ENCODE results near the gene SCRN1. TPM values are rescaled to one million over a fixed set of nuclear protein-coding genes. Genes with fewer than 3 reads are reported as not detected.

The SCRN1 gene
- total and polyA plus RNA-seq, 2 of the 4 experiments (the other 2 are of a cell fraction) = 57.1 to 124 TPM

GRCh38 chr7:30010021-30010420 is 20.4 kb upstream of the SCRN1 start:
- Histone ChIP-seq H3K4me3 (ENCODE audit: insufficient read depth, low read depth, low read length) (no peak overlapping the region), H3K18ac (ENCODE audit: low read depth, low read length) (no peak overlapping the region), H3K56ac (ENCODE audit: extremely low read depth, insufficient read depth, low read length) (no peak overlapping the region), H3K9me3 (ENCODE audit: control insufficient read depth, insufficient read depth, low read length) (no peaks in the 10 kb centered on the region), H4K20me1 (ENCODE audit: insufficient read depth, low read length) (no peaks in the 10 kb centered on the region), H3K27me3 (ENCODE audit: control insufficient read depth, insufficient read depth, low read length) (no peaks in the 10 kb centered on the region), H4K5ac (ENCODE audit: low read depth, low read length) (no peak overlapping the region), H3K9ac (ENCODE audit: low read depth, low read length) (no peak overlapping the region), H2AFZ (replicated peaks; ENCODE audit: low read length, poor library complexity) (no peak overlapping the region), H3K27ac (ENCODE audit: insufficient read depth, low read length) (no peak overlapping the region), H4K91ac (ENCODE audit: insufficient read depth, low read depth, low read length) (no peak overlapping the region), H3K23ac (ENCODE audit: low read depth, low read length) (no peak overlapping the region), H3K4me1 (ENCODE audit: control insufficient read depth, insufficient read depth, low read length) (no peaks in the 10 kb centered on the region), H2BK15ac (ENCODE audit: low read depth, low read length) (no peak overlapping the region), H2BK120ac (ENCODE audit: low read depth, low read length) (no peak overlapping the region), H3K79me1 (ENCODE audit: low read depth in 1 of 2, low read length in 2 of 2) (no peaks in the 10 kb centered on the region), H3K14ac (replicated peaks; ENCODE audit: low read depth, low read length) (no peak overlapping the region), H3K4ac (ENCODE audit: low read depth, low read length) (no peak overlapping the region), H2BK5ac (ENCODE audit: low read depth, low read length, poor library complexity, severe bottlenecking) (no peak overlapping the region), H2BK20ac (ENCODE audit: low read depth, low read length) (no peak overlapping the region), H3K9me1 (ENCODE audit: insufficient read depth, low read length) (no peaks in the 10 kb centered on the region), H2AK9ac (replicated peaks; ENCODE audit: low read depth, low read length, poor library complexity) (no peak overlapping the region), H3K4me2 (ENCODE audit: low read depth, low read length) (no peak overlapping the region), H4K8ac (ENCODE audit: low read depth in 2 of 2, low read length in 2 of 2) (no peak overlapping the region), H2AK5ac (ENCODE audit: low read depth, low read length) (no peak overlapping the region), H3K36me3 (ENCODE audit: control insufficient read depth, insufficient read depth, low read length) (0 out of 2 replicates have a peak, but pooled peaks cover 8% of the 10 kb centered on the region)
- dilution Hi-C loops (cut with HindIII; ENCODE audit: low sequenced_read_pairs, unreplicated experiment) = no loop called here
- 94 to 100% methylated on average over 1 to 5 of the region's 6 CpGs for WGBS, 2 experiments (ENCODE audit: extremely low coverage in 2 of 2, insufficient read length in 1 of 2)
- TF ChIP-seq MAZ (IDR thresholded peaks at IDR 0.05; ENCODE audit: borderline replicate concordance, low read depth, low read length) (no peak), RAD21 (IDR thresholded peaks at IDR 0.05; ENCODE audit: low read length) (no peak), NFE2L2 (IDR thresholded peaks at IDR 0.05; ENCODE audit: low read depth, low read length) (no peak), CEBPB (IDR thresholded peaks at IDR 0.05; ENCODE audit: low read depth, low read length) (no peak), MXI1 (IDR thresholded peaks at IDR 0.05; ENCODE audit: borderline replicate concordance, low read depth, low read length) (no peak), RCOR1 (IDR thresholded peaks at IDR 0.05; ENCODE audit: insufficient replicate concordance, low read length) (no peak), RFX5 (IDR thresholded peaks at IDR 0.05; ENCODE audit: low read depth, low read length) (no peak), CHD1 (IDR thresholded peaks at IDR 0.05; ENCODE audit: low read depth, low read length) (no peak), BHLHE40 (IDR thresholded peaks at IDR 0.05; ENCODE audit: low read depth, low read length) (no peak), MAFK (IDR thresholded peaks at IDR 0.05; ENCODE audit: low read depth, low read length) (no peak), USF2 (IDR thresholded peaks at IDR 0.05; ENCODE audit: low read depth, low read length) (no peak), POLR2A (IDR thresholded peaks at IDR 0.05; ENCODE audit: low read depth, low read length) (no peak), ELK1 (IDR thresholded peaks at IDR 0.05; ENCODE audit: borderline replicate concordance, low read depth, low read length) (no peak), FOS (IDR thresholded peaks at IDR 0.05; ENCODE audit: low read depth, low read length) (no peak), SMC3 (IDR thresholded peaks at IDR 0.05; ENCODE audit: low read depth, low read length) (no peak)
- TF ChIP-seq, protein P1, sequence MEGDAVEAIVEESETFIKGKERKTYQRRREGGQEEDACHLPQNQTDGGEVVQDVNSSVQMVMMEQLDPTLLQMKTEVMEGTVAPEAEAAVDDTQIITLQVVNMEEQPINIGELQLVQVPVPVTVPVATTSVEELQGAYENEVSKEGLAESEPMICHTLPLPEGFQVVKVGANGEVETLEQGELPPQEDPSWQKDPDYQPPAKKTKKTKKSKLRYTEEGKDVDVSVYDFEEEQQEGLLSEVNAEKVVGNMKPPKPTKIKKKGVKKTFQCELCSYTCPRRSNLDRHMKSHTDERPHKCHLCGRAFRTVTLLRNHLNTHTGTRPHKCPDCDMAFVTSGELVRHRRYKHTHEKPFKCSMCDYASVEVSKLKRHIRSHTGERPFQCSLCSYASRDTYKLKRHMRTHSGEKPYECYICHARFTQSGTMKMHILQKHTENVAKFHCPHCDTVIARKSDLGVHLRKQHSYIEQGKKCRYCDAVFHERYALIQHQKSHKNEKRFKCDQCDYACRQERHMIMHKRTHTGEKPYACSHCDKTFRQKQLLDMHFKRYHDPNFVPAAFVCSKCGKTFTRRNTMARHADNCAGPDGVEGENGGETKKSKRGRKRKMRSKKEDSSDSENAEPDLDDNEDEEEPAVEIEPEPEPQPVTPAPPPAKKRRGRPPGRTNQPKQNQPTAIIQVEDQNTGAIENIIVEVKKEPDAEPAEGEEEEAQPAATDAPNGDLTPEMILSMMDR (conservative IDR thresholded peaks at IDR 0.05; ENCODE audit: low read depth, low read length) = no peak
- in situ Hi-C loops (cut with MboI; ENCODE audit: low sequenced_read_pairs) = no loop called here
- intact Hi-C loops (cut with micrococcal nuclease) = no loop called here
- DNase-seq (no peak), ATAC-seq (ENCODE audit: low read depth) (no peak)
- no TSS peak for BruUV-seq (replicated peaks)
- ChIA-PET CTCF (no interaction called here), POLR2A (ENCODE audit: unreplicated experiment) (no interaction called here)

Measured in IMR-90 (cell line).